ENCODE measurements around the gene NEK7. TPM values are rescaled to one million over a fixed set of nuclear protein-coding genes. Genes with fewer than 3 reads are reported as not detected.

NEK7 gene
- total and polyA plus RNA-seq, 9 donors: 29.0 to 49.6 (median 35.2) TPM

- Histone ChIP-seq H3K36me3 (ENCODE audit: control insufficient read depth, insufficient read depth, low read length) (no peaks in the 10 kb centered on the region), H3K4me1 (ENCODE audit: control insufficient read depth, insufficient read depth, low read length) (peaks cover 4% of the 10 kb centered on the region), H3K4me3 (ENCODE audit: low read length) (no peak overlapping the region), H3K9me3 (replicated peaks; ENCODE audit: control insufficient read depth, low read depth, low read length) (no peaks in the 10 kb centered on the region), H3K27me3 (ENCODE audit: control insufficient read depth, insufficient read depth, low read length) (no peaks in the 10 kb centered on the region), H3K27ac (ENCODE audit: low read length) (no peak overlapping the region)
- DNase-seq: peak; percentile 43
- 29% methylated on average over 1 of the region's 3 CpGs for WGBS (ENCODE audit: insufficient coverage)
Observed at GRCh38 chr1:198167436-198167934, 10.7 kb downstream of the NEK7 start.

- no peak overlapping the region for H3K4me3 ChIP-seq (ENCODE audit: low read length)
- peaks cover 4% of the 10 kb centered on the region for H3K4me1 ChIP-seq (ENCODE audit: control insufficient read depth, insufficient read depth, low read length)
- no peaks in the 10 kb centered on the region for H3K27me3 ChIP-seq (ENCODE audit: control insufficient read depth, insufficient read depth, low read length)
- H3K27ac ChIP-seq (ENCODE audit: low read length): no peak overlapping the region
- WGBS (ENCODE audit: insufficient coverage): no CpG with 5 or more reads among the region's 3 CpGs
- no peaks in the 10 kb centered on the region for H3K9me3 ChIP-seq (replicated peaks; ENCODE audit: control insufficient read depth, low read depth, low read length)
- no peak for DNase-seq
- H3K36me3 ChIP-seq (ENCODE audit: control insufficient read depth, insufficient read depth, low read length): no peaks in the 10 kb centered on the region
Observed at GRCh38 chr1:198168227-198168626, 11.4 kb downstream of the NEK7 start.

DNA sequence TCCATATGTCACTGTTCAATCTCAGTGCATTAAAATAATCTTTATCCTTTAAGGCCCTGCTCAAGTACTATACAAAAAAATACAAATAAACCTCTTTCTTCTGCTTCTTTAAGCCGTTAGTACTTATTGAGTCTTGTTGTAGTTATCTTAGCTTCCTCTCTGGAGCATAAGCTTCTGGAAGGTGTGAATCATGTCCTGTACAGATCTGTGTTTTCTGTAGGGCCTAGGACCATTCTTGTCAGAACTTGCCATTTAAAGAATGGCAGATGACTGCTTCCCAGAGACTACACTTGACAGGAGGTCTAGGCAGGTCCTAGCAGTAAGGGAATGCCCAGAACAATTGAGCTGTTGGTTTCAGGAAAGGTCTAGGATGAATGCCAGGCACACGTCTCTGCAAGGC is 12.9 kb downstream of the NEK7 start:
- no peaks in the 10 kb centered on the region for H3K27me3 ChIP-seq (ENCODE audit: control insufficient read depth, insufficient read depth, low read length)
- H3K36me3 ChIP-seq (ENCODE audit: control insufficient read depth, insufficient read depth, low read length): no peaks in the 10 kb centered on the region
- no peak for DNase-seq
- no peak overlapping the region for H3K4me3 ChIP-seq (ENCODE audit: low read length)
- WGBS (ENCODE audit: insufficient coverage): 100% methylated on average over 1 of the region's 2 CpGs
- no peaks in the 10 kb centered on the region for H3K9me3 ChIP-seq (replicated peaks; ENCODE audit: control insufficient read depth, low read depth, low read length)
- no peak overlapping the region for H3K27ac ChIP-seq (ENCODE audit: low read length)
- peaks cover 4% of the 10 kb centered on the region for H3K4me1 ChIP-seq (ENCODE audit: control insufficient read depth, insufficient read depth, low read length)

- peaks cover 4% of the 10 kb centered on the region for H3K4me1 ChIP-seq (ENCODE audit: control insufficient read depth, insufficient read depth, low read length)
- no peaks in the 10 kb centered on the region for H3K27me3 ChIP-seq (ENCODE audit: control insufficient read depth, insufficient read depth, low read length)
- no peaks in the 10 kb centered on the region for H3K36me3 ChIP-seq (ENCODE audit: control insufficient read depth, insufficient read depth, low read length)
- no peaks in the 10 kb centered on the region for H3K9me3 ChIP-seq (replicated peaks; ENCODE audit: control insufficient read depth, low read depth, low read length)
- 90% methylated on average over 2 of the region's 5 CpGs for WGBS (ENCODE audit: insufficient coverage)
- H3K4me3 ChIP-seq (ENCODE audit: low read length): no peak overlapping the region
- H3K27ac ChIP-seq (ENCODE audit: low read length): no peak overlapping the region
- no peak for DNase-seq
Observed at GRCh38 chr1:198171667-198172540, 15.1 kb downstream of the NEK7 start.

DNA sequence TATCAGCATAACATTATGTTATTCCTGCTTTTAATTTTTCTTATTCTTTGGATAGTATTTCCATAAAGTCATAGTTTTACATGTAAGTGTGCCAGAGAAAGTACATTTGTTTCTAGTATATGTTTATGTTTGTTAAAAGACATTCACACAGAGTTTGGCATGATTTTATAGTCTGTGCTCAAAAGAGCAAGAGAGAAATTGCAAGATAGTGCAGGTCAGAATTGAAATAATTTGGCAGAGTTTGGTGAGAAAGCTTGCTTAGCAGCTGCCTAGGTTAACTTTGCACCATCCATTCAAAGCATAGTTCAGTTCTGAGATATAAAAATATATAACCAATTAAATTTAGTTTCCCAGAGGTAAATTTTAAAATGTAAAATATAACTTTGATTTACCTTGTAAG is 17.0 kb downstream of the NEK7 start:
- Histone ChIP-seq H3K36me3 (ENCODE audit: control insufficient read depth, insufficient read depth, low read length) (no peaks in the 10 kb centered on the region), H3K27me3 (ENCODE audit: control insufficient read depth, insufficient read depth, low read length) (no peaks in the 10 kb centered on the region), H3K27ac (ENCODE audit: low read length) (no peak overlapping the region), H3K4me1 (ENCODE audit: control insufficient read depth, insufficient read depth, low read length) (no peaks in the 10 kb centered on the region), H3K9me3 (replicated peaks; ENCODE audit: control insufficient read depth, low read depth, low read length) (no peaks in the 10 kb centered on the region), H3K4me3 (ENCODE audit: low read length) (no peak overlapping the region)
- no peak for DNase-seq

GRCh38 chr1:198174297-198174696 is 17.5 kb downstream of the NEK7 start:
- Histone ChIP-seq H3K27me3 (ENCODE audit: control insufficient read depth, insufficient read depth, low read length) (no peaks in the 10 kb centered on the region), H3K4me3 (ENCODE audit: low read length) (no peak overlapping the region), H3K36me3 (ENCODE audit: control insufficient read depth, insufficient read depth, low read length) (no peaks in the 10 kb centered on the region), H3K27ac (ENCODE audit: low read length) (no peak overlapping the region), H3K9me3 (replicated peaks; ENCODE audit: control insufficient read depth, low read depth, low read length) (no peaks in the 10 kb centered on the region), H3K4me1 (ENCODE audit: control insufficient read depth, insufficient read depth, low read length) (no peaks in the 10 kb centered on the region)
- WGBS (ENCODE audit: insufficient coverage): no CpG with 5 or more reads among the region's 5 CpGs
- DNase-seq: no peak

DNA sequence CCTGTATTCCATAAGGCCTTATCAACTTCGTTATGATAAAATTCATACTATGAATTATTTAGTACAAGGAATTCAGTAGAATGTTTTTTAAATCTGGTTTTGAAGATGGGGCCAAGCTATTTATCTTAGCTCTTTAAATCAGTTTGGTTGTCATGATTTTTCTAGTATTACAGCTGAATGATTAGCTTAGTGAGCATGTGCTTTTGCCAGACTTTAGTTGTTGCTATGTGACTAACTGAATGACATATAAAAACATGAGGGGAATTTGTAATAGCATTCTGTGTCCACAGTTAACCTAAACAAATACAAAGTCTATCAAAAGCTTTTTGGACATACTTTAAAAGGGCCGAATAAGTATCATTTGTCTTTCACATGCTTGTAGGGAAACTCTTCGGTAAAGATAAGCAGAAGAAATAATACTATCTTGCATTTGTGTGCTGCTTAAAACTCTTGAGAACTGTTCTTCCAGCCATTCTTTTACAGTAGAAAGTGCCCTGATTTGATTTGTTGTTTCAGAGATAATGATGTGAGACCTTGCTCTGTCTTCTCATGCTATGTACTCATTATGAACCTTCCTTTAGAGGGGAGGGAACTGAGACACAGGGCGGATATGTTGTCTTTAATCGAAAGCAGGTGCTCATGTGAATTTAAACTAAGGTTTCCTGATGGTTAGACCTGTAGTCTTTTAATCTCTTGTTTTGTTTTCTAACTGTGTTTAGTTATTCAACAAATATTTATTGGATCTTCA is 18.8 kb downstream of the NEK7 start:
- H3K27ac ChIP-seq (ENCODE audit: low read length): no peak overlapping the region
- H3K9me3 ChIP-seq (replicated peaks; ENCODE audit: control insufficient read depth, low read depth, low read length): no peaks in the 10 kb centered on the region
- no peaks in the 10 kb centered on the region for H3K4me1 ChIP-seq (ENCODE audit: control insufficient read depth, insufficient read depth, low read length)
- no peak overlapping the region for H3K4me3 ChIP-seq (ENCODE audit: low read length)
- H3K36me3 ChIP-seq (ENCODE audit: control insufficient read depth, insufficient read depth, low read length): no peaks in the 10 kb centered on the region
- no CpG with 5 or more reads among the region's 5 CpGs for WGBS (ENCODE audit: insufficient coverage)
- no peaks in the 10 kb centered on the region for H3K27me3 ChIP-seq (ENCODE audit: control insufficient read depth, insufficient read depth, low read length)
- no peak for DNase-seq

GRCh38 chr1:198176179-198176578 is 19.4 kb downstream of the NEK7 start:
- H3K9me3 ChIP-seq (replicated peaks; ENCODE audit: control insufficient read depth, low read depth, low read length): no peaks in the 10 kb centered on the region
- no peak for DNase-seq
- H3K27me3 ChIP-seq (ENCODE audit: control insufficient read depth, insufficient read depth, low read length): no peaks in the 10 kb centered on the region
- H3K4me1 ChIP-seq (ENCODE audit: control insufficient read depth, insufficient read depth, low read length): no peaks in the 10 kb centered on the region
- no peak overlapping the region for H3K27ac ChIP-seq (ENCODE audit: low read length)
- no peak overlapping the region for H3K4me3 ChIP-seq (ENCODE audit: low read length)
- no peaks in the 10 kb centered on the region for H3K36me3 ChIP-seq (ENCODE audit: control insufficient read depth, insufficient read depth, low read length)
- WGBS (ENCODE audit: insufficient coverage): no CpG with 5 or more reads among the region's 1 CpG

DNA sequence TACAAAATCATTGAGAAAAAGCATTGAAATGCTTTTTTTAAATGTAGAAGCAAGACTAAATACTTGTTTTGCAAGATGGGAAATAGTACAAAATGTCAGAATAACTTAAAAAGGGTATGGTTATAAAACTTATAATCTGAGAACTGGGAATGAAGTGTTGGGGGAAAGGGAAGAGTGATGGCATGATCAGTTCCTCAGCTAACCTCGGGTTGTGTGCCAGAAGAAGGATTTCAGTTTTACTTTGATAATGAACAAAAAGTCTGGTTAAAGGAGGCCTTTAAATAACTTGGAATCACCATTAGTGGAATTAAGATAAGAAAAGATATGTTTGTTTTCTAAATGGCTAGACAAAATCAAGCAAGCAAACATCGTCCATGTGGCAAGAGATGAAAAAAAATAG is 20.7 kb downstream of the NEK7 start:
- H3K4me3 ChIP-seq (ENCODE audit: low read length): no peak overlapping the region
- H3K4me1 ChIP-seq (ENCODE audit: control insufficient read depth, insufficient read depth, low read length): no peaks in the 10 kb centered on the region
- H3K27ac ChIP-seq (ENCODE audit: low read length): no peak overlapping the region
- H3K9me3 ChIP-seq (replicated peaks; ENCODE audit: control insufficient read depth, low read depth, low read length): no peaks in the 10 kb centered on the region
- 40% methylated on average over 1 of the region's 2 CpGs for WGBS (ENCODE audit: insufficient coverage)
- H3K36me3 ChIP-seq (ENCODE audit: control insufficient read depth, insufficient read depth, low read length): no peaks in the 10 kb centered on the region
- H3K27me3 ChIP-seq (ENCODE audit: control insufficient read depth, insufficient read depth, low read length): no peaks in the 10 kb centered on the region
- DNase-seq: no peak

GRCh38 chr1:198178615-198179014 is 21.8 kb downstream of the NEK7 start:
- no peak for DNase-seq
- Histone ChIP-seq H3K36me3 (ENCODE audit: control insufficient read depth, insufficient read depth, low read length) (no peaks in the 10 kb centered on the region), H3K27ac (ENCODE audit: low read length) (no peak overlapping the region), H3K27me3 (ENCODE audit: control insufficient read depth, insufficient read depth, low read length) (no peaks in the 10 kb centered on the region), H3K9me3 (replicated peaks; ENCODE audit: control insufficient read depth, low read depth, low read length) (no peaks in the 10 kb centered on the region), H3K4me3 (ENCODE audit: low read length) (no peak overlapping the region), H3K4me1 (ENCODE audit: control insufficient read depth, insufficient read depth, low read length) (no peaks in the 10 kb centered on the region)
- WGBS (ENCODE audit: insufficient coverage): no CpG with 5 or more reads among the region's 1 CpG

Data from muscle of leg (tissue), 11 donors.